Measurements from ENCODE around the gene COCH.
"Not testable (repeated sequence)": the region's sequence is repeated elsewhere in the genome, so short reads cannot be mapped to it uniquely, and the experiment has no call there.

The COCH gene

GRCh38 chr14:30921305-30921704 lies 46.9 kb downstream of the COCH start:
- in situ Hi-C loops (cut with MboI; ENCODE audit: low sequenced_read_pairs), result no loop called here

- in situ Hi-C loops (cut with MboI; ENCODE audit: low sequenced_read_pairs), result no loop called here
Measured at GRCh38 chr14:30921788-30922187, 47.4 kb downstream of the COCH start.

GRCh38 chr14:30925254-30925653 lies 50.9 kb downstream of the COCH start:
- in situ Hi-C loops (cut with MboI; ENCODE audit: low sequenced_read_pairs), result no loop called here

DNA sequence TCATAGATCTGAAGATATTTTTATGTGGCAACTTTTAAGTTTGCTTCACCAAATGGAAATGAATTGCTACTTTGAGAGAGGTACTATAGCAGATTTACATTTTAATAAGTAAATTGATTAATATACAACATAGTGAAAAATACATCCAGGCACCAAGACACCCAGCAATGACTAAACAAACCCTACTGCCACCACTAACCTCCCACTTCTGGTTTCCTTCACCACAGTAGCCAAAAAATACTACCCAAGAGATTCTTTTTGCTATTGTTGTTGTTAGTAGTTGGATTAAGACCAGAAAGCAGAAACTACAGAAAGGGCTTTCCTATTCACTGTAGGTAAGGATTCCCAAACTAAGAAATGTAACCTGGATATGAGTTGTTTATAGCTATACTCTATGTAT lies 54.1 kb downstream of the COCH start:
- in situ Hi-C loops (cut with MboI; ENCODE audit: low sequenced_read_pairs), result no loop called here

DNA sequence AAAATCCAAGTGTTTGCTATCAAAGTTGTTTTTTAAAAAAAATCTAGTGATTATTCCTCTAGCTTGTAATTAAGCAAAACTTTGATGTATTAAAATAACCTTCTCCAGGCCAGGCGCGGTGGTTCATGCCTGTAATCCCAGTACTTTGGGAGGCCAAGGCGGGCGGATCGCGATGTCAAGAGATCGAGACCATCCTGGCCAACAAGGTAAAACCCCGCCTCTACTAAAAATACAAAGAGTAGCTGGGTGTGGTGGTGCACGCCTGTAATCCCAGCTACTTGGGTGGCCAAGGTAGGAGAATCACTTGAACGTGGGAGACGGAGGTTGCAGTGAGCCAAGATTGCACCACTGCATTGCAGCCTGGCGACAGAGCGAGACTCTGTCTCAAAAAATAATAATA lies 59.6 kb downstream of the COCH start:
- in situ Hi-C loops (cut with MboI; ENCODE audit: low sequenced_read_pairs), result not testable (repeated sequence)

DNA sequence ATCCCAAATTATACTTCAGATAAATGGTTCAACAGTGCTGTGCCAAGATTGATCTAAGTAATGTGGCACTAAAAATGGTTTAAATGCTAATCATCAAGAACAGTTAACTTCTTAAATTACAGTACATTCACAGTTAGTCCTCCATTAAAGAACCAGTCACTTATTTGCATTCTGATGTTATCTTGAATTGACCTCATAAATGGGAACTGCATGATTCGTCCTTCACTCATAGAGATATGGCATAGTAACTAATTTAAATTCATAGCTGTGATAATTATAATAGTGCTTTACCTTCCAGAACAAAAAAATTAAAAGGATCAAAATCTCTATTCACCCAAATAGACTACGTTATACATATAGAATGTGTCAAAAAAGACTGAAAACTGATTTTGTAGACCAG lies 61.1 kb downstream of the COCH start:
- in situ Hi-C loops (cut with MboI; ENCODE audit: low sequenced_read_pairs), result no loop called here

DNA sequence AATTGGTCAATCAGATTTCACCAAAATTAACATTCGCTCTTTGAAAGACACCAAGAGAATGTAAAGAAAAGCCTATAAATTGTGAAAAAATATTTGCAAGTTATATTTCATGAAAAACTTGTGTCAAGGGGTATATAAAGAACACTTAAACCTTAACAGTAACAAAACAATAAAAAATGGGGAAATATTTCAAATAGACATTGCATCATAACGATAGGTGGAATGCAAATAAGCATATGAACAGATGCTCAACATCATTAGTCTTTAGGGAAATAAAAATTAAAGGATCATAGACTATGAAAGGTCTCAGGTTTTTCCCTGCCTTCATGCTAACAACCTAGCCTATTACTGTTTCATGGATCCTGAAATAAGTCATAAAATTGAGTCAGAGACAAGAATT lies 64.3 kb downstream of the COCH start:
- in situ Hi-C loops (cut with MboI; ENCODE audit: low sequenced_read_pairs), result no loop called here

Measured in HL-60/S4 treated with retinoic acid at 250 ng/mL for 4 days and 3 days (cell line).